Hematopoietic multipotent progenitor cell (in vitro differentiated cells): ENCODE results near the gene LRRC14B. TPM values are rescaled to one million over a fixed set of nuclear protein-coding genes. Genes with fewer than 3 reads are reported as not detected.
"Not testable (repeated sequence)": the region's sequence is repeated elsewhere in the genome, so short reads cannot be mapped to it uniquely, and the experiment has no call there.

Source experiments
- DNase-seq, 3 donors: peaks; one replicate each; pipeline ENCODE4 v3.0.0-alpha.2; 2011 to 2015; ENCODE audit warnings: low read depth in 2 of 3, low spot score in 2 of 3
- total RNA-seq: library from RNA; depleted of rRNA; stranded (reverse); fragments of >200 nt; gene quantifications from one replicate; pipeline ENCODE4 v1.2.3, GENCODE V29; 2012

Gene LRRC14B
- total RNA-seq, 1 donor = 0.54 TPM

DNA sequence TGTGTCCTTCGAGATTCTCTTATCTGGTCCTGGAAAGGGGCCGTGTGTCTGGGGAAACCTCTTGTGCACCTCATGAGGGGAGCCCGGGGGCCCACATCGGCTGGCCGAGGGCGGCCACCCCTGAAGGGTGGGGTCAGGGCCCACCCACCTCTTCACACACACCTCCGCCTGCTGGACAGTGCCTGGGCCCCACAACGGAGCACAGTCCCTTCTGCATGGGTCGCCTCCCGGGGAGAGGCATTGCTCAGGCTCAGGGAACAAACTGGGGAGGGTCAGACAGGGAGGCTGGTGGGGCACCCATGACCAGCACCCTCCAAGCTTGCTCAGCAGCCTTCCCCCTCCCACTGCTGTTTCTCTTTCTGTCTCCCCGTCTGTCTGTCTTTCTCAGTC lies 1.3 kb upstream of the LRRC14B start:
- no peak for DNase-seq

GRCh38 chr5:190366-191035 lies 794 bp upstream of the LRRC14B start:
- no peak for DNase-seq

DNA sequence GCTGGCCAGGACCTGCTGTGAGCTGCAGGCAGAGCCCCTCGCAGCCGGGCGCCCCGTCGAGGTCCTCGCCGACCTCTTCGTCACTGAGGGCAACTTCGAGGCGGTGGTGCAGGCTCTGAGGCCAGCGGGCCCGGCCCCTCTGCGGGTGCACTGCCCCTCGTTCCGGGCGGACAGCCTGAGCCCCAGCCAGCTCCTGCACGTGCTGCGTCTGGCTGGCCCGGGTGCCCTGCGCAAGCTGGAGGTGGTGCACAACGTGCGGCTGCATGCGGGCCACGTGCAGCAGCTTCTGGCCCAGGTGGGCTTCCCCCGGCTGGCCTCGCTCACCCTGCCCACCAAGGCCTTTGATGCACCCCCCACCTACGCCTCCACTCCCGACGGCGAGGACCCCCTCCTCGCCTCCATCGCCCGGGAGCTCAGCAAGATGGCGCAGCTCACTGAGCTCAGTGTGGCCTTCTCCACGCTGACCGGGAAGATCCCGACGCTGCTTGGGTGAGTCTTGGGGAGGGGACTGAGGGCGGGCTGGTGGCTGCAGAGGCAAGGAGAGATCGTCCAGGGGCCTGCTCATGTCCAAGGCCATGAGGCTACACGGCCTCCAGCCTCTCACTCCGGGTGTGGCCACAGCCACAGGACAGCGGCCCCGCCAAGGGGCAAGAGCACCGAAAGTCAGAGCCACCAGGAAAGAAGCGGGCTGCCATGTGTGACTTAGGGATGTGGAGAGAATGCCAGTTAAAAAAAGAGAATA lies 825 bp downstream of the LRRC14B start:
- DNase-seq = no peak

DNA sequence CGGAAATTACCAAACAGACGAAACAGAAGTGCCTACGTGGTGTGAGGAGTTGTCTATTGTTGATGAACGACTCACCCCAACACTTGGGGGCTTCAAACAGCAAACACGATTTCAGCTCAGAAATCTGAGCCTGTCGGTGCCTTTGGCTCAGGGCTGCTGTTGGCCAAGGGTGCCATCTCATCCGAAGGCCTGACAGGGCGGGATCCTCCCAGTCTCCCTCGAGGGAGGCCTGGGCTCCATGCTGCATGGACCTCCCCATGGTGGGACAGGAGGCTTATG lies 1.3 kb downstream of the LRRC14B start:
- DNase-seq = no peak

- no peak for DNase-seq
These were observed 1.9 kb downstream of the LRRC14B start for GRCh38 chr5:192970-193831.

DNA sequence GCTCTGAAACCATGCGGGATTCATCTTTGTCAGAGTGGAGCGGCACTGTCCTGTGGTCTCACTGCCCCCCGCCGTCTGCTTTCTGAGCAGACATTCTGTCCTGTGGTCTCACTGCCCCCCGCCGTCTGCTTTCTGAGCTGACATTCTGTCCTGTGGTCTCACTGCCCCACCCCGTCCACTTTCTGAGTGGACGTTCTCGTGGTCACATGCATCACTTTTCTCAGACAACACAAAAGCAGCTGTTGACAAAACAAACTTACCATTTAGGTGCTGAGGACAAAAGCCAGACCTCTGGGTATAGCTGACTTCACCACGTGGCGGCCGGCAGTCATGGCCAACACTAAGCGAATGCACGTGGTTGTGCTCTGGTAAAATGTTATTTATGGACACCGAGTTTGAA lies 2.8 kb downstream of the LRRC14B start:
- no peak for DNase-seq

- no peak for DNase-seq
These were observed 3.4 kb downstream of the LRRC14B start for GRCh38 chr5:194603-195209.

GRCh38 chr5:195401-196160 lies 4.3 kb downstream of the LRRC14B start:
- DNase-seq = no peak

- DNase-seq = no peak
These were observed 5.1 kb downstream of the LRRC14B start for GRCh38 chr5:196350-196749.

- DNase-seq = not testable (repeated sequence)
These were observed 5.7 kb downstream of the LRRC14B start for GRCh38 chr5:197031-197430.

GRCh38 chr5:197892-198489 lies 6.7 kb downstream of the LRRC14B start:
- DNase-seq = no peak

GRCh38 chr5:198516-199196 lies 7.4 kb downstream of the LRRC14B start:
- no peak for DNase-seq

GRCh38 chr5:199197-199949 lies 8.1 kb downstream of the LRRC14B start:
- DNase-seq = no peak

DNA sequence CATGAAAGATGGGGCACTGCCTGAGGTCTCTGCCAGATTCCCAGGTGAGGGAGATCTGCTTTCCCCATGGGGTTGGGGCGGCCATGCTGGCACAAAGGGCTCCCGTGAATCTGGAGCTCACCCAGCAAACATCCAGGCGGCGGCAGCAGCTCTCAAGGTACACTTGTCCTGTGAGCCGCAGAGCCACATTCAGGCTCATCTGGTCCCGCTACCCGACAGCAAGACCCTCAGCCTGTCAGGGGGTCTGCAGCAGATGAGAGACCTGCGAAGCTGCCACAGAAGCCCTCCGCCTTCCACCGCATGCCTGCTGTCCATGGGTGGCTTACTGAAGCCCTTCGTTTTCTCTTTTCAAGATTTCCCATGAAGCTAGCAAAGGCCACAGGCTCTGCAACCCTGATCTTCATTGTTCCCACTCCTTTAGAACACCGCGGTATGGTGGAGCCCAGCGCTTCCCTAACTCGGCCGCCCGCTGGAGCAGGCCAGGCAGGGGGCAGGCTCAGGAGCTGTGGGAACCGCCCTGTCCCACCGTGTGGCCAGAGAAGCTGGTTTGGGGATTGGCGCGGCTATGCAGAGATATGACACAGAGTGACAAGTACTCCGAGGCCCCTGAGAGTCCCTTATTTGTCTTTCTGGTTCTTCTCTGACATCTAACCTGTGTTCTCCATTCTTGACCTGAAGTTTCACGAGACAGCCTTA lies 8.8 kb downstream of the LRRC14B start:
- no peak for DNase-seq

GRCh38 chr5:200985-201384 lies 9.7 kb downstream of the LRRC14B start:
- no peak for DNase-seq

DNA sequence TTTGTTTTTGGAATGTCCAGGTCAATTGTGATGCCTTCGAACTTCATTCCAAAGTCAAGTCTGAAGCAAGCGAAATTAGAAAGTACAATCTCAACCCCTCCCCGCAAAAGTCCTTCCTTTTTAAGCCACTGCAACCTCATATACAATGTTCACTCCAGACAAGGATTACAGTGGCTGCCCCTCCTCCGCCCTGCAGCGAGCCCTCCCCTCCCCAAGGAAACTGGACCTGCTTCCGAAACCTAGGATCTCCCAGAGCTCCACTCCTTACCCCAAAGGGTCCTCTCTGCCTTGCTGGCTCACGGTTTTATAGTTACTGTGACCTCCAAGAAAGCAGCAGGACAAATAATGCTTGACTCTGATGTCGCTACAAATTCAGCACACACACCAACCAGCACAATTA lies 10.4 kb downstream of the LRRC14B start:
- no peak for DNase-seq

DNA sequence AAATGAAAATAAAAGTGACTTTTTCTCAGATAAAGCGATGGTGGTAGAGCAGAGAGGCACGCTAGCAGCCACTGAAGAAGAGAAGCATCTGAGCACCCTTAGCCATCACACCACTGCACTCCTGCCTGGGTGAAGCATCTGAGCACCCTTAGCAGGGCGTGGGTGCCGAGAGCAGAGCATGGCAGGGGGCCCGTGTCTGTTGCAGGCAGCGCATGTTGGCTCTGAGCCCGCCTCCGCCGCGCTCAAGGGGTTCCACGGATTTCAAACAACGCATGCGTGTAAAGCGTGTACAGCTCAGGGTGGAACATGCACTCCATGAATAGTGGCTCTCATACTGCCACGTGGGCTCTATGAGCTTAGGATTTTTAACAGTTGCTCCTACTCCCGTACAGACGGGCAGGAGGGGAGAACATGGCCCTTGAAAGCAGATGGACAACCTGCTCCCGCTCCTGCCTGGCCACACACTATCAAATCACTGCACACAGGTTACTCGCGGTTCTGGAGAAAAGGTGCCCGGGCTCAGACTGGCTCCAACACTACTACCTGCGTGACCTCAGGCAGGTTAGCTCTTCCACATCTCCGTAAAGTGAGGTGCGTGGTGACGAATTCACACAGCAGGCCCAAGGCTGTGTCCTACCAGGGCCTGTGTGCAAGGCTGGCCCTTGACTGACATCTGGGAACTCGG lies 12.1 kb downstream of the LRRC14B start:
- no peak for DNase-seq

DNA sequence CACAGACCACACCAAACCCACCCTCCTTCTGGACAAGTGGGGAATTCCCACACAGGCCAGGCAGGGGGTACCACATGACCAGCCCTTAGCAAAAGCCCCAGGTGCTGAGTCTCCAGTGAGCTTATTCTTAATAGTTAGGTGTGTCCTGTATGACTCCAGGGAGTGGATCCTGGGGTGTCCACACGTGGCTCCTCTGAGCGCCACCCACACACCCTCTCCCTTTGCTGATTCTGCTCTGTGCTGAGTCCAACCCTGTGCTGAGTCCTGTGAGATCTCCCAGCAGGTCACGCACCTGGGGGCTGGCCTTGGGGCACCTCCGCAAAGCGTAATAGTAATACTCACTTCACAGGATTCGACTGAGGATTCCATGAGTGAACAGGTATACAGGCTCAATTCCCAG lies 12.7 kb downstream of the LRRC14B start:
- DNase-seq = no peak
